Astrocyte (in vitro differentiated cells and primary cell): ENCODE measurements around the gene DYNLT3.

Experiments used
- EZH2 ChIP-seq: IDR thresholded peaks from 2 replicates; pipeline ENCODE4 v1.6.1; 2012; ENCODE audit warnings: mild to moderate bottlenecking, low read length, inconsistent platforms; ENCODE audit not compliant: insufficient read depth
- TF ChIP-seq, protein P1 (sequence below): IDR thresholded peaks from 2 replicates; pipeline ENCODE4 v1.5.1; 2011; ENCODE audit warnings: low read depth, mild to moderate bottlenecking, inconsistent platforms, low read length, moderate library complexity; ENCODE audit not compliant: insufficient read depth

DNA sequence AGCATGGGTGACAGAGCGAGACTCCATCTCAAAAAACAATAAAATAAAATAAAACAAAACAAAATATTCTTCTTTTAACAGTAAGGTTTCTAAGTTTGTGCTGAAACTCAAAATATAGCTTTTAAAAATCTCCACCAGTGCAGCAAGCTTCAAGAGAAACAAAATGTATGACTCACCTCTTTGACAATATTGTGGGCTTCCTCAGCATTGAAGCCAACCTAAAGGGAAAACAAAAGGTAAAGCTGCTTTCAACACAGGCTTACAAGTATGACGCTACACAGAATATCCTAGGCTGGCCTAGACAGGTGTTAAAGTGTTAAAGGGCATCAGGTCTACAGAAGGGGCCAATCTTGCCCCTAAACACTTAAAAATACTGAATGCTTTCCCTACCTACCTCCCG, 1.2 kb downstream of the DYNLT3 start:
- TF ChIP-seq, protein P1, sequence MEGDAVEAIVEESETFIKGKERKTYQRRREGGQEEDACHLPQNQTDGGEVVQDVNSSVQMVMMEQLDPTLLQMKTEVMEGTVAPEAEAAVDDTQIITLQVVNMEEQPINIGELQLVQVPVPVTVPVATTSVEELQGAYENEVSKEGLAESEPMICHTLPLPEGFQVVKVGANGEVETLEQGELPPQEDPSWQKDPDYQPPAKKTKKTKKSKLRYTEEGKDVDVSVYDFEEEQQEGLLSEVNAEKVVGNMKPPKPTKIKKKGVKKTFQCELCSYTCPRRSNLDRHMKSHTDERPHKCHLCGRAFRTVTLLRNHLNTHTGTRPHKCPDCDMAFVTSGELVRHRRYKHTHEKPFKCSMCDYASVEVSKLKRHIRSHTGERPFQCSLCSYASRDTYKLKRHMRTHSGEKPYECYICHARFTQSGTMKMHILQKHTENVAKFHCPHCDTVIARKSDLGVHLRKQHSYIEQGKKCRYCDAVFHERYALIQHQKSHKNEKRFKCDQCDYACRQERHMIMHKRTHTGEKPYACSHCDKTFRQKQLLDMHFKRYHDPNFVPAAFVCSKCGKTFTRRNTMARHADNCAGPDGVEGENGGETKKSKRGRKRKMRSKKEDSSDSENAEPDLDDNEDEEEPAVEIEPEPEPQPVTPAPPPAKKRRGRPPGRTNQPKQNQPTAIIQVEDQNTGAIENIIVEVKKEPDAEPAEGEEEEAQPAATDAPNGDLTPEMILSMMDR: no peak
- TF ChIP-seq EZH2: no peak
